Cardiac fibroblast (primary cell): ENCODE data around the gene ATP6AP1.

Experiments
- DNase-seq, 2 donors: peaks; one replicate each; pipeline versions ENCODE4 v3.0.0 to v3.0.0-alpha.2; 2010; ENCODE audit warnings: low read depth in 2 of 2
- H3K4me3 ChIP-seq, 2 donors: replicated peaks in 1 of 2; 1 replicate in 1 of 2; 2 replicates in 1 of 2; pipeline ENCODE4 v1.5.1; 2011; ENCODE audit warnings: low read depth in 2 of 2, low read length in 2 of 2, mild to moderate bottlenecking in 2 of 2, moderate library complexity in 1 of 2
- CTCF ChIP-seq: IDR thresholded peaks from one replicate; pipeline ENCODE4 v1.5.1; 2011; ENCODE audit warnings: low read depth, mild to moderate bottlenecking, low read length, inconsistent platforms

The ATP6AP1 gene

GRCh38 chrX:154486052-154486395, 57.5 kb downstream of the ATP6AP1 start:
- DNase-seq: peak in 1 of 2 donors; percentile 7

More at GRCh38 chrX:154486052-154486395, 57.5 kb downstream of the ATP6AP1 start:
- no peak for TF ChIP-seq CTCF
- H3K4me3 ChIP-seq: peak overlapping the region; percentile 60 to 64
